OCI-LY3 (cell line): Measurements from ENCODE around the gene MAPK14.

Source experiments
- H2AFZ ChIP-seq: fragments of 200-600, 300-600 bp; shearing (Covaris generic); 2 replicates; pipeline ENCODE4 v1.6.0; 2014; ENCODE audit warnings: antibody characterized with exemption, low read depth, low read length
- H3K27ac ChIP-seq: fragments of 200-600, 300-600 bp; sonication (generic); 2 replicates; pipeline ENCODE4 v1.5.1; 2014; ENCODE audit warnings: mild to moderate bottlenecking, low read length, moderate library complexity, mixed read lengths
- H3K27me3 ChIP-seq: fragments of 200-600, 300-600 bp; sonication (generic); 2 replicates; pipeline ENCODE4 v1.6.1; 2014; ENCODE audit warnings: low read depth, low read length, mixed read lengths
- H3K36me3 ChIP-seq: fragments of 200-600, 300-600 bp; sonication (generic); replicated peaks from 2 replicates; pipeline ENCODE3; 2014; ENCODE audit warnings: low read depth, low read length, mixed read lengths
- H3K4me1 ChIP-seq: fragments of 300-600, 200-600 bp; sonication (generic); 2 replicates; pipeline ENCODE4 v1.6.1; 2014; ENCODE audit warnings: low read length, mixed read lengths
- H3K4me2 ChIP-seq: fragments of 200-600, 300-600 bp; sonication (generic); 2 replicates; pipeline ENCODE4 v1.6.1; 2014; ENCODE audit warnings: low read length, mixed read lengths
- H3K4me3 ChIP-seq: fragments of 300-600, 200-600 bp; sonication (generic); 2 replicates; pipeline ENCODE4 v1.5.1; 2014; ENCODE audit warnings: antibody characterized with exemption, mild to moderate bottlenecking, low read length, moderate library complexity
- H3K79me2 ChIP-seq: fragments of 300-600, 200-600 bp; shearing (Covaris generic); 2 replicates; pipeline ENCODE4 v1.6.1; 2014; ENCODE audit warnings: mild to moderate bottlenecking, low read length, mixed read lengths
- H3K9ac ChIP-seq: fragments of 300-600, 200-600 bp; shearing (Covaris generic); 2 replicates; pipeline ENCODE4 v1.6.0; 2014; ENCODE audit warnings: mild to moderate bottlenecking, low read length, moderate library complexity
- H3K9me3 ChIP-seq: fragments of 200-600, 300-600 bp; shearing (Covaris generic); 2 replicates; pipeline ENCODE4 v1.6.1; 2014; ENCODE audit warnings: low read length, mixed read lengths; ENCODE audit not compliant: insufficient read depth
- H4K20me1 ChIP-seq: fragments of 200-600, 300-600 bp; sonication (generic); 2 replicates; pipeline ENCODE4 v1.6.1; 2016; ENCODE audit warnings: low read length, mixed read lengths; ENCODE audit not compliant: insufficient read depth
- CTCF ChIP-seq: fragments of 200-600, 300-600 bp; sonication (generic); IDR thresholded peaks from 2 replicates; pipeline ENCODE4 v1.5.1; 2014; ENCODE audit warnings: antibody characterized with exemption, low read length, low read depth
- EZH2phosphoT487 ChIP-seq: fragments of 200-600 bp; shearing (Covaris generic); IDR thresholded peaks from 2 replicates; pipeline ENCODE4 v1.6.1; 2018; ENCODE audit warnings: antibody characterized with exemption, mixed run types, low read depth

Gene MAPK14

GRCh38 chr6:35993150-35993549, 34.5 kb upstream of the MAPK14 start:
- H3K79me2 ChIP-seq: no peaks in the 10 kb centered on the region
- no peak for TF ChIP-seq EZH2phosphoT487
- no peak for TF ChIP-seq CTCF
- no peak overlapping the region for H3K4me2 ChIP-seq
- H2AFZ ChIP-seq: no peak overlapping the region
- H3K4me3 ChIP-seq: no peak overlapping the region
- no peaks in the 10 kb centered on the region for H3K9me3 ChIP-seq
- H3K27me3 ChIP-seq: peaks cover 22% of the 10 kb centered on the region
- H3K27ac ChIP-seq: no peak overlapping the region
- H4K20me1 ChIP-seq: no peaks in the 10 kb centered on the region
- no peaks in the 10 kb centered on the region for H3K36me3 ChIP-seq
- no peaks in the 10 kb centered on the region for H3K4me1 ChIP-seq
- no peak overlapping the region for H3K9ac ChIP-seq

- Histone ChIP-seq H3K79me2 (no peaks in the 10 kb centered on the region), H3K4me2 (no peak overlapping the region), H3K36me3 (no peaks in the 10 kb centered on the region), H3K9ac (no peak overlapping the region), H3K4me1 (no peaks in the 10 kb centered on the region), H4K20me1 (no peaks in the 10 kb centered on the region), H3K4me3 (no peak overlapping the region), H2AFZ (no peak overlapping the region), H3K27me3 (peaks cover 6% of the 10 kb centered on the region), H3K27ac (no peak overlapping the region), H3K9me3 (no peaks in the 10 kb centered on the region)
- no peak for TF ChIP-seq EZH2phosphoT487
- TF ChIP-seq CTCF: no peak
These were observed 27.2 kb upstream of the MAPK14 start for GRCh38 chr6:36000451-36000850.

GRCh38 chr6:36015666-36016065, 11.9 kb upstream of the MAPK14 start:
- peaks cover 13% of the 10 kb centered on the region; the same call in 1 of the 2 replicates for H3K27me3 ChIP-seq
- H3K4me3 ChIP-seq: no peak overlapping the region
- no peaks in the 10 kb centered on the region for H3K36me3 ChIP-seq
- no peak overlapping the region for H3K27ac ChIP-seq
- no peaks in the 10 kb centered on the region for H3K9me3 ChIP-seq
- H3K4me1 ChIP-seq: no peaks in the 10 kb centered on the region
- TF ChIP-seq CTCF (no peak), EZH2phosphoT487 (no peak)
- no peaks in the 10 kb centered on the region for H4K20me1 ChIP-seq
- no peak overlapping the region for H3K9ac ChIP-seq
- H3K79me2 ChIP-seq: no peaks in the 10 kb centered on the region
- no peak overlapping the region for H3K4me2 ChIP-seq
- no peak overlapping the region for H2AFZ ChIP-seq

- Histone ChIP-seq H3K27me3 (peaks cover 9% of the 10 kb centered on the region; the same call in 1 of the 2 replicates), H3K36me3 (no peaks in the 10 kb centered on the region), H3K4me2 (no peak overlapping the region), H3K27ac (no peak overlapping the region), H2AFZ (no peak overlapping the region), H4K20me1 (no peaks in the 10 kb centered on the region), H3K9ac (no peak overlapping the region), H3K4me1 (no peaks in the 10 kb centered on the region), H3K4me3 (no peak overlapping the region), H3K9me3 (no peaks in the 10 kb centered on the region), H3K79me2 (no peaks in the 10 kb centered on the region)
- TF ChIP-seq CTCF: no peak
- TF ChIP-seq EZH2phosphoT487: no peak
These were observed 9.3 kb upstream of the MAPK14 start for GRCh38 chr6:36018339-36018738.
